DMS79 (cell line): ENCODE measurements around the gene CTSA.

Experiments
- DNase-seq: peaks from one replicate; lab custom pipeline; 2025; lab: John Stamatoyannopoulos, UW

Gene CTSA

GRCh38 chr20:45938727-45939438 is 47.7 kb downstream of the CTSA start:
- DNase-seq = no peak

- no peak for DNase-seq
These were observed 48.9 kb downstream of the CTSA start for GRCh38 chr20:45940053-45940452.

- DNase-seq = no peak
These were observed 49.3 kb downstream of the CTSA start for GRCh38 chr20:45940469-45940868.

DNA sequence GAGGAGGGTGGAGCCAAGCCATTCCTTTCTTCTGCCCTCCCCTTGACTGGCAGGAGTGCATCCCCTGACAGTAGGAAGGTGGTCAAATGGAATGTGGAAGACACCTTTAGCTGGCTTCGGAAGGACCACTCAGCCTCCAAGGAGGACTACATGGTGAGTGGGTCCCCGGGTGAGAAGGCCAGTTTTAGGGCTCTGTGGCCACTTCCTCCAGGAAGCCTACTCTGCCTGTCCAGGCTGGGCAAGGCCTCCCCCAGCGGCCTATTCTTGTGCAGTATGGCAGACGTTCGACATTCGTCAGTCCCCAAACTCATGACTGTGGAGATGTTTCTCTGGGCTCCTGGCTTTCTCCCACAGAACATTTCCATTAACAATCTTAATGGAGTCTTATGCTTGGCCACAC is 52.5 kb downstream of the CTSA start:
- no peak for DNase-seq

- DNase-seq = no peak
These were observed 53.2 kb downstream of the CTSA start for GRCh38 chr20:45944151-45944964.

DNA sequence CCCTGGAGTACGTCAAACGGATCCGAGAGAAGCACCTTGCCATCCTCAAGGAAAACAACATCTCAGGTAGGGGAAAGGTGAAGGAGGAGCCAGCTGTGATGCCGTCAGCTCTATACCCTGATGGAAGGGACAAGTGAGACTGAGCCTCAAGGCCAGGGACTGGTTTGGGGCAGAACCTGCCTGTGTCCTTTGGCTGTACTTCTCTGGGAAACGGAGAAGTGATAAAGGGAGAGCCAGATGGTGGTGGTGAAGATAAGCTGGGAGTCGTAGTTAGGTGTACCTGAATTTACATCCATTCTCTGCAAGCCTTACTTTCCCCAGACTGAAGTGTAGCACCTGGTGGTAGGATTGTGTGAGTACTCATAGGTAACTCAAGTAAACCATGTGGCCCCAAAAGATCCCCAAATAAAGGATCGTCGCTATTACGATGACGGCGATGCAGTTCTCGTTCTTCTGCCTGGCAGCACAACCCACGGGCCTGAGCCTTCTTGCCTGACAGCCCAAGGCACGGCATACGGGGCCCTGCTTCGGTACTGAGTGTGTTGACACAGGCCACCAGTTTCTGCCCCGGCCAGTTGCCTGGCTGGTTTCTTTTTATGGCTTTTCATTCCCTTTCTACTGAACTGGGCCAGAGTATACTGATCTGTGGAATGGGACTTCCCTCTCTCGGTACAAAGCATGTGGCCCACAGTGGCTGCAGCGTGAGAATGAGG is 54.0 kb downstream of the CTSA start:
- no peak for DNase-seq

GRCh38 chr20:45945678-45946148 is 54.6 kb downstream of the CTSA start:
- no peak for DNase-seq

DNA sequence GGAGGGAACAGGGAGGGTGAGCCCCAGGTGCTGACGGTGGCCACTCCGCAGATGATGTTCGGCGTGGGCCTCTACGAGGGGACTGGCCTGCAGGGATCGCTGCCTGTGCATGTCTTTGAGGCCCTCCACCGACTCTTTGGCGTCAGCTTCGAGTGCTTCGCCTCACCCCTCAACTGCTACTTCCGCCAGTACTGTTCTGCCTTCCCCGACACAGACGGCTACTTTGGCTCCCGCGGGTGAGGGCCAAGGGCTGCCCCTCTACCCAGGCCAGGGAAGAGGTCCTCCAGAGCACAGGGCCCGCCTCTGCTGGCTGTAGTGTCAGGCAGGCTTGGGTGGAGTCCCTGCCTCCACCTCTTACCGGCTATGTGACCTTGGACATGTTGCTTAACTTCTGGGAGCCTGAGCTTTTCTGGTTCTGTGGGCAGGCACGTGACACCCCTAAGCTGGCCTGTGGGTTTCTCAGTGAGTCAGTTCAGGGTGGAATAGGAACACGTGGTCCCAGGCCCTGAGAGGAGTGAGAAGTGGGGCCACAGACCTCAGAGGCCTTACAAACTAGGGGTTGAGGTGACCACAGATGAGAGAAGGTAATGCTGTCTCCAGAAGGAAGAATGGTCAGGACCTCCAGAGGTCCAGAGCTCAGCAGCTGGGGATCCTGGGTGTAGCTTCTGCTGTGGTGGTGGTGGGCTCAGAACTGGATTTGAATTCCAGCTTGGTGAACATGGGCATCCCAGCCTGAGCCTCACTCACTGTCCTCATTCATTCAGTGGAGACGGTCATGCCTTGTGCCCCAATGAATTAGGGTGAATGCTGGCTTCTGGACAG is 55.2 kb downstream of the CTSA start:
- DNase-seq = no peak

DNA sequence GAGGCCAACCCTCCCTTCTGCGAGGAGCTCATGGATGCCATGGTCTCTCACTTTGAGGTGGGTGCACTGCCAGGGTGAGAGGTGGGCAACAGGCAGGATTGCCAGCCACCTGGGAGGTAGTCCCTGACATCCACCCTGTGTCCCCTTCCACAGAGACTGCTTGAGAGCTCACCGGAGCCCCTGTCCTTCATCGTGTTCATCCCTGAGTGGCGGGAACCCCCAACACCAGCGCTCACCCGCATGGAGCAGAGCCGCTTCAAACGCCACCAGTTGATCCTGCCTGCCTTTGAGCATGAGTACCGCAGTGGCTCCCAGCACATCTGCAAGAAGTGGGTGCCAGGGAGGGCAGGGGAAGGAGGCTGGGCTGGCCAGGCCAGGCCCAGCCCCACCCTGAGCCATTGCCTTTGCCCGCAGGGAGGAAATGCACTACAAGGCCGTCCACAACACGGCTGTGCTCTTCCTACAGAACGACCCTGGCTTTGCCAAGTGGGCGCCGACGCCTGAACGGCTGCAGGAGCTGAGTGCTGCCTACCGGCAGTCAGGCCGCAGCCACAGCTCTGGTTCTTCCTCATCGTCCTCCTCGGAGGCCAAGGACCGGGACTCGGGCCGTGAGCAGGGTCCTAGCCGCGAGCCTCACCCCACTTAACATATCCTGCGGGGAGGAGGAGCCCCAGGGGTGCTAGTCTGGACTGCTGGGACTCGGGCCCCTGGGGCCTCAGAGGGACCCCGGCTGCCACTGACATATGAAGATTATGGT is 56.2 kb downstream of the CTSA start:
- DNase-seq = no peak

DNA sequence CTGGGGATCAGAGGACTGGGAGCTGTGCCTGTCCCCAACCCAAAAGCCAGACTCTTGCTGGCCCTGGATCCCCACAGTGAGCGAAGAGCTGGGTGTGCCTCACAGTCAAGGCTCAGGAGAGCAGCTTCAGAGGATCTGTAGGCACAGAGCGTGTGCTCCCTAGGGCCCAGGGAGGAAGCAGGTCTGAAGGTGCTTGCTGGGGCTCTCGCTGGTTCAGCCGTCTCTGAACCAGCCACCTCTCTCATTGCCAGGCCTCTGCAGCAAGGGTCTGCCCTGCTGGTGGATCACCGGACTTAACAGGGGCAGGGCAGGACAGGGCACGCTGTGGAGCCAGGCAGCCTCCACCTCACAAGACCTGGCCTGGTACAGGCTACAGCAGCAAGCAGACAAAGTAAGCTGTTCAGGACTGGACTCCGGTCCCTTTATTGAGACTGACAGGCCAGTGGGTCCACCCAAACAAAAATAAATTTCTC is 57.2 kb downstream of the CTSA start:
- no peak for DNase-seq
